ENCODE measurements around the gene TM6SF1. TPM values are rescaled to one million over a fixed set of nuclear protein-coding genes. Genes with fewer than 3 reads are reported as not detected.

The TM6SF1 gene
- total and polyA plus RNA-seq, 2 of the 8 experiments (the other 6 are each of a cell fraction or from before 2014, with no cell fraction given) = 0.74 to 1.0 TPM

DNA sequence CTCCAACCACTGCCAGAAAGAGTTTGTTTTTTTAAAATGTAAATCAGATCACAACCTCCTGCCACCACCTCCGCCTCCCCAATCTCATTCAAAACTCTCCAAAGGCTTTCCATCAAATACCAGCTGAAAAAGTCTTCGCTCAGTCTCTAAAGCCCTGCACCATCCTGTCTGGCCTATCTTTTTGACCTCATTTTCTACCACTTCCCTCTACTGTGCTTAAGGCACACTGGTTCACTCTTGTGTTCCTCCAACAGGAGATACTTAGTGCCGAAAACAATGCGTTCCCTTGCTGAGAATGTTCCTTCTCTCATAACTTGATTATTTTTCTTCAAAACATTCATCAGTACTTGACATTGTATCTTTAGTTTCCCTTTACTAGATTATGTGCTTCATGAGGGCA lies 43.9 kb upstream of the TM6SF1 start (continued):
- no peak for TF ChIP-seq NRF1 (IDR thresholded peaks at IDR 0.05; ENCODE audit: low read depth, low read length)
- TF ChIP-seq, protein P1, sequence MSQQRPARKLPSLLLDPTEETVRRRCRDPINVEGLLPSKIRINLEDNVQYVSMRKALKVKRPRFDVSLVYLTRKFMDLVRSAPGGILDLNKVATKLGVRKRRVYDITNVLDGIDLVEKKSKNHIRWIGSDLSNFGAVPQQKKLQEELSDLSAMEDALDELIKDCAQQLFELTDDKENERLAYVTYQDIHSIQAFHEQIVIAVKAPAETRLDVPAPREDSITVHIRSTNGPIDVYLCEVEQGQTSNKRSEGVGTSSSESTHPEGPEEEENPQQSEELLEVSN (IDR thresholded peaks at IDR 0.05) = no peak
- no peak for TF ChIP-seq ZNF274 (IDR thresholded peaks at IDR 0.05; ENCODE audit: borderline replicate concordance, extremely low read depth, low read length)
- no peak for TF ChIP-seq FOSL1 (IDR thresholded peaks at IDR 0.05; ENCODE audit: insufficient read depth, low read depth, low read length)

Measured in H1 (cell line).